Measurements from ENCODE around the gene CCDC178. TPM values are rescaled to one million over a fixed set of nuclear protein-coding genes. Genes with fewer than 3 reads are reported as not detected.

The CCDC178 gene
- polyA plus RNA-seq, 1 donor from 2014 or later: not detected

- H3K27me3 ChIP-seq (ENCODE audit: insufficient read depth, low read depth, low read length): no peaks in the 10 kb centered on the region
- H3K4me3 ChIP-seq (ENCODE audit: low read length): no peak overlapping the region
- no peaks in the 10 kb centered on the region for H3K36me3 ChIP-seq (ENCODE audit: insufficient read depth, low read length)
- TF ChIP-seq EP300 (conservative IDR thresholded peaks at IDR 0.05; ENCODE audit: poor library complexity, severe bottlenecking): no peak
- TF ChIP-seq EZH2 (IDR thresholded peaks at IDR 0.05; ENCODE audit: borderline replicate concordance, insufficient read depth, low read length, poor library complexity, severe bottlenecking): no peak
- no peak for TF ChIP-seq TAF1 (IDR thresholded peaks at IDR 0.05; ENCODE audit: low read depth)
- no peak for TF ChIP-seq SMC3 (conservative IDR thresholded peaks at IDR 0.05; ENCODE audit: poor library complexity)
- no peak for TF ChIP-seq REST (IDR thresholded peaks at IDR 0.05; ENCODE audit: borderline replicate concordance)
- no peak for TF ChIP-seq RAD21 (conservative IDR thresholded peaks at IDR 0.05)
- no peak for TF ChIP-seq POLR2AphosphoS5 (IDR thresholded peaks at IDR 0.05)
- no peak for TF ChIP-seq MXI1 (conservative IDR thresholded peaks at IDR 0.05; ENCODE audit: poor library complexity, severe bottlenecking)
- no peak for TF ChIP-seq CTCF (IDR thresholded peaks at IDR 0.05; ENCODE audit: poor library complexity, severe bottlenecking)
- H3K27ac ChIP-seq (ENCODE audit: low read length): no peak overlapping the region
- H3K9ac ChIP-seq (ENCODE audit: low read length): no peak overlapping the region
- H3K9me2 ChIP-seq (ENCODE audit: insufficient read depth, low read length): no peaks in the 10 kb centered on the region
- no peaks in the 10 kb centered on the region for H4K20me1 ChIP-seq (ENCODE audit: insufficient read depth)
- no peaks in the 10 kb centered on the region for H3F3A ChIP-seq (ENCODE audit: insufficient read depth, low read length, poor library complexity, severe bottlenecking)
- H3K79me2 ChIP-seq (replicated peaks; ENCODE audit: insufficient read depth, low read length): no peaks in the 10 kb centered on the region
- no peaks in the 10 kb centered on the region for H3K9me3 ChIP-seq (ENCODE audit: low read length)
- H2AFZ ChIP-seq (ENCODE audit: low read depth, low read length): no peak overlapping the region
- H3K4me2 ChIP-seq (ENCODE audit: low read length): no peak overlapping the region
These were observed 472.3 kb downstream of the CCDC178 start for GRCh38 chr18:32968248-32968647.

GRCh38 chr18:32966141-32966540 is 474.4 kb downstream of the CCDC178 start:
- Histone ChIP-seq H3F3A (ENCODE audit: insufficient read depth, low read length, poor library complexity, severe bottlenecking) (no peaks in the 10 kb centered on the region), H3K9ac (ENCODE audit: low read length) (no peak overlapping the region), H3K36me3 (ENCODE audit: insufficient read depth, low read length) (no peaks in the 10 kb centered on the region), H3K79me2 (replicated peaks; ENCODE audit: insufficient read depth, low read length) (no peaks in the 10 kb centered on the region), H3K9me2 (ENCODE audit: insufficient read depth, low read length) (no peaks in the 10 kb centered on the region), H3K4me3 (ENCODE audit: low read length) (no peak overlapping the region), H4K20me1 (ENCODE audit: insufficient read depth) (no peaks in the 10 kb centered on the region), H3K9me3 (ENCODE audit: low read length) (no peaks in the 10 kb centered on the region), H2AFZ (ENCODE audit: low read depth, low read length) (no peak overlapping the region), H3K4me2 (ENCODE audit: low read length) (no peak overlapping the region), H3K27ac (ENCODE audit: low read length) (no peak overlapping the region), H3K27me3 (ENCODE audit: insufficient read depth, low read depth, low read length) (no peaks in the 10 kb centered on the region)
- TF ChIP-seq TAF1 (IDR thresholded peaks at IDR 0.05; ENCODE audit: low read depth) (no peak), SMC3 (conservative IDR thresholded peaks at IDR 0.05; ENCODE audit: poor library complexity) (no peak), REST (IDR thresholded peaks at IDR 0.05; ENCODE audit: borderline replicate concordance) (no peak), EP300 (conservative IDR thresholded peaks at IDR 0.05; ENCODE audit: poor library complexity, severe bottlenecking) (no peak), CTCF (IDR thresholded peaks at IDR 0.05; ENCODE audit: poor library complexity, severe bottlenecking) (no peak), POLR2AphosphoS5 (IDR thresholded peaks at IDR 0.05) (no peak), MXI1 (conservative IDR thresholded peaks at IDR 0.05; ENCODE audit: poor library complexity, severe bottlenecking) (no peak), RAD21 (conservative IDR thresholded peaks at IDR 0.05) (no peak), EZH2 (IDR thresholded peaks at IDR 0.05; ENCODE audit: borderline replicate concordance, insufficient read depth, low read length, poor library complexity, severe bottlenecking) (no peak)
